ENCODE results near the gene ZNF2. TPM values are rescaled to one million over a fixed set of nuclear protein-coding genes. Genes with fewer than 3 reads are reported as not detected.
"Not testable (repeated sequence)": the region's sequence is repeated elsewhere in the genome, so short reads cannot be mapped to it uniquely, and the experiment has no call there.

ZNF2 gene
- total RNA-seq, 2 experiments from 2014 or later, result 4.4 to 4.8 TPM

- ChIA-PET POLR2A (no interaction called here), CTCF (interaction anchor here (0.8 to 2.2 kb wide), 4 partner anchors 8 to 142 kb away, joined by 3 to 9 read pairs (median 6); no protein-coding TSS in a partner anchor)
- DNase-seq, result no peak
Observed at GRCh38 chr2:95166065-95166763, 605 bp downstream of the ZNF2 start.

GRCh38 chr2:95171902-95172301 is 6.3 kb downstream of the ZNF2 start:
- DNase-seq, result no peak
- H3K36me3 Mint-ChIP-seq (ENCODE audit: low read depth), result peaks cover 5% of the 10 kb centered on the region
- H3K4me1 Mint-ChIP-seq, result peaks cover 10% of the 10 kb centered on the region
- no peak overlapping the region for H3K27ac Mint-ChIP-seq
- ChIA-PET POLR2A (no interaction called here), CTCF (no interaction called here)
- H3K27me3 Mint-ChIP-seq, result no peaks in the 10 kb centered on the region
- H3K4me3 Mint-ChIP-seq, result no peak overlapping the region
- H3K9me3 Mint-ChIP-seq, result peaks cover 3% of the 10 kb centered on the region

More at GRCh38 chr2:95166065-95166763, 605 bp downstream of the ZNF2 start:
- peaks cover 4% of the 10 kb centered on the region for H3K9me3 Mint-ChIP-seq
- peak overlapping the region; percentile 100 for H3K4me3 Mint-ChIP-seq
- peaks cover 17% of the 10 kb centered on the region for H3K36me3 Mint-ChIP-seq (ENCODE audit: low read depth)
- peak overlapping the region; percentile 96 for H3K27ac Mint-ChIP-seq
- H3K27me3 Mint-ChIP-seq, result no peaks in the 10 kb centered on the region
- peaks cover 39% of the 10 kb centered on the region for H3K4me1 Mint-ChIP-seq

- H3K27me3 Mint-ChIP-seq, result no peaks in the 10 kb centered on the region
- CTCF ChIA-PET, result interaction anchor here (0.9 to 1.7 kb wide), 2 partner anchors 9 to 10 kb away, joined by 3 to 9 read pairs; partner anchors contain the start of gene ZNF2
- H3K9me3 Mint-ChIP-seq, result peaks cover 9% of the 10 kb centered on the region
- no peak overlapping the region for H3K4me3 Mint-ChIP-seq
- H3K36me3 Mint-ChIP-seq (ENCODE audit: low read depth), result peaks cover 23% of the 10 kb centered on the region
- no peak overlapping the region for H3K27ac Mint-ChIP-seq
- peaks cover 6% of the 10 kb centered on the region for H3K4me1 Mint-ChIP-seq
- no peak for DNase-seq
- POLR2A ChIA-PET, result no interaction called here
Observed at GRCh38 chr2:95174031-95174542, 8.5 kb downstream of the ZNF2 start.

- no peaks in the 10 kb centered on the region for H3K27me3 Mint-ChIP-seq
- POLR2A ChIA-PET, result no interaction called here
- peaks cover 67% of the 10 kb centered on the region for H3K36me3 Mint-ChIP-seq (ENCODE audit: low read depth)
- peaks cover 42% of the 10 kb centered on the region for H3K9me3 Mint-ChIP-seq
- CTCF ChIA-PET, result no interaction called here
- no peaks in the 10 kb centered on the region for H3K4me1 Mint-ChIP-seq
- no peak overlapping the region for H3K4me3 Mint-ChIP-seq
- DNase-seq, result no peak
- no peak overlapping the region for H3K27ac Mint-ChIP-seq
Observed at GRCh38 chr2:95179451-95179850, 13.8 kb downstream of the ZNF2 start.

GRCh38 chr2:95181774-95182173 is 16.2 kb downstream of the ZNF2 start:
- Mint-ChIP-seq H3K9me3 (peaks cover 50% of the 10 kb centered on the region), H3K27me3 (no peaks in the 10 kb centered on the region), H3K4me1 (no peaks in the 10 kb centered on the region), H3K27ac (no peak overlapping the region), H3K4me3 (no peak overlapping the region), H3K36me3 (ENCODE audit: low read depth) (peaks cover 63% of the 10 kb centered on the region)
- no peak for DNase-seq
- POLR2A ChIA-PET, result no interaction called here
- CTCF ChIA-PET, result interaction anchor here (1.0 kb wide), 1 partner anchor 67 kb away, joined by 5 read pairs; no protein-coding TSS in a partner anchor

GRCh38 chr2:95185197-95185596 is 19.6 kb downstream of the ZNF2 start:
- Mint-ChIP-seq H3K27ac (no peak overlapping the region), H3K27me3 (peaks cover 4% of the 10 kb centered on the region), H3K4me1 (no peaks in the 10 kb centered on the region), H3K4me3 (no peak overlapping the region), H3K9me3 (peaks cover 35% of the 10 kb centered on the region), H3K36me3 (ENCODE audit: low read depth) (peaks cover 34% of the 10 kb centered on the region)
- DNase-seq, result no peak
- ChIA-PET POLR2A (no interaction called here), CTCF (interaction anchor here (0.6 kb wide), 1 partner anchor 363 kb away, joined by 3 read pairs; no protein-coding TSS in a partner anchor)

- H3K27ac Mint-ChIP-seq, result no peak overlapping the region
- peaks cover 27% of the 10 kb centered on the region for H3K36me3 Mint-ChIP-seq (ENCODE audit: low read depth)
- DNase-seq, result no peak
- no peak overlapping the region for H3K4me3 Mint-ChIP-seq
- H3K4me1 Mint-ChIP-seq, result no peaks in the 10 kb centered on the region
- CTCF ChIA-PET, result no interaction called here
- POLR2A ChIA-PET, result no interaction called here
- H3K27me3 Mint-ChIP-seq, result peaks cover 8% of the 10 kb centered on the region
- H3K9me3 Mint-ChIP-seq, result peaks cover 30% of the 10 kb centered on the region
Observed at GRCh38 chr2:95185973-95186372, 20.4 kb downstream of the ZNF2 start.

GRCh38 chr2:95192956-95193355 is 27.3 kb downstream of the ZNF2 start:
- H3K9me3 Mint-ChIP-seq; CTCF ChIA-PET; H3K36me3 Mint-ChIP-seq (ENCODE audit: low read depth); H3K27ac Mint-ChIP-seq; POLR2A ChIA-PET; H3K4me1 Mint-ChIP-seq; H3K4me3 Mint-ChIP-seq: not testable (repeated sequence)
- H3K27me3 Mint-ChIP-seq, result peaks cover 14% of the 10 kb centered on the region
- DNase-seq, result peak; percentile 36

GRCh38 chr2:95203911-95204310 is 38.3 kb downstream of the ZNF2 start:
- no peaks in the 10 kb centered on the region for H3K27me3 Mint-ChIP-seq
- H3K9me3 Mint-ChIP-seq, result peaks cover 12% of the 10 kb centered on the region
- H3K4me1 Mint-ChIP-seq, result peaks cover 17% of the 10 kb centered on the region
- H3K27ac Mint-ChIP-seq, result no peak overlapping the region
- peaks cover 9% of the 10 kb centered on the region for H3K36me3 Mint-ChIP-seq (ENCODE audit: low read depth)
- H3K4me3 Mint-ChIP-seq, result no peak overlapping the region
- no peak for DNase-seq
- ChIA-PET POLR2A (no interaction called here), CTCF (no interaction called here)

- DNase-seq, result no peak
- POLR2A ChIA-PET, result no interaction called here
Observed at GRCh38 chr2:95204396-95204795, 38.8 kb downstream of the ZNF2 start.

GRCh38 chr2:95206096-95206495 is 40.5 kb downstream of the ZNF2 start:
- peaks cover 26% of the 10 kb centered on the region for H3K36me3 Mint-ChIP-seq (ENCODE audit: low read depth)
- H3K27ac Mint-ChIP-seq, result no peak overlapping the region
- CTCF ChIA-PET, result interaction anchor here (0.6 to 1.0 kb wide), 2 partner anchors 40 to 620 kb away, joined by 3 read pairs; no protein-coding TSS in a partner anchor
- POLR2A ChIA-PET, result no interaction called here
- peak overlapping the region; percentile 85 for H3K4me3 Mint-ChIP-seq
- peaks cover 18% of the 10 kb centered on the region for H3K4me1 Mint-ChIP-seq
- no peak for DNase-seq
- H3K9me3 Mint-ChIP-seq, result peaks cover 27% of the 10 kb centered on the region
- H3K27me3 Mint-ChIP-seq, result no peaks in the 10 kb centered on the region

More at GRCh38 chr2:95204396-95204795, 38.8 kb downstream of the ZNF2 start:
- Mint-ChIP-seq H3K36me3 (ENCODE audit: low read depth) (peaks cover 14% of the 10 kb centered on the region), H3K4me1 (peaks cover 18% of the 10 kb centered on the region), H3K27me3 (no peaks in the 10 kb centered on the region), H3K27ac (no peak overlapping the region), H3K9me3 (peaks cover 17% of the 10 kb centered on the region), H3K4me3 (no peak overlapping the region)
- CTCF ChIA-PET, result no interaction called here

GRCh38 chr2:95207111-95207961 is 41.7 kb downstream of the ZNF2 start, which contains the start of gene ZNF892:
TSS of gene ZNF892 (plus strand) at chr2:95207521. CDS start at chr2:95207816, 295 bp downstream.
- peak within 1 kb of the TSS; percentile 80 for H3K27ac Mint-ChIP-seq
- POLR2A ChIA-PET, result no interaction called here
- peaks cover 37% of the 10 kb centered on the region for H3K36me3 Mint-ChIP-seq (ENCODE audit: low read depth)
- peak within 1 kb of the TSS; percentile 85 for H3K4me3 Mint-ChIP-seq
- DNase-seq, result peak; percentile 80
- CTCF ChIA-PET, result no interaction called here
- no peaks in the 10 kb centered on the region for H3K27me3 Mint-ChIP-seq
- H3K4me1 Mint-ChIP-seq, result peaks cover 18% of the 10 kb centered on the region
- peaks cover 36% of the 10 kb centered on the region for H3K9me3 Mint-ChIP-seq

GRCh38 chr2:95208106-95208505 is 42.5 kb downstream of the ZNF2 start:
- DNase-seq, result no peak
- peaks cover 43% of the 10 kb centered on the region for H3K36me3 Mint-ChIP-seq (ENCODE audit: low read depth)
- ChIA-PET CTCF (no interaction called here), POLR2A (no interaction called here)
- peaks cover 18% of the 10 kb centered on the region for H3K4me1 Mint-ChIP-seq
- peaks cover 42% of the 10 kb centered on the region for H3K9me3 Mint-ChIP-seq
- peak overlapping the region; percentile 85 for H3K4me3 Mint-ChIP-seq
- H3K27ac Mint-ChIP-seq, result peak overlapping the region; percentile 26
- H3K27me3 Mint-ChIP-seq, result no peaks in the 10 kb centered on the region

Measured in activated CD4-positive, alpha-beta T cell treated with anti-CD3 and anti-CD28 coated beads, Interleukin-2, amount 10 ng/mL, durations not matched to agents 7 days and 5 days (primary cell).